Activated naive CD8-positive, alpha-beta T cell (primary cell): ENCODE data around the gene AGTRAP.
A peak's percentile ranks its signal among the peaks of the same experiment; 100 is the strongest.

ENCODE experiments used
- H3K27ac Mint-ChIP-seq: one replicate; pipeline ENCODE4 v1.8.0; 2021; ENCODE audit warnings: mixed read lengths
- H3K27me3 Mint-ChIP-seq: one replicate; pipeline ENCODE4 v1.8.0; 2021; ENCODE audit warnings: mixed read lengths
- H3K36me3 Mint-ChIP-seq: one replicate; pipeline ENCODE4 v1.8.0; 2021; ENCODE audit warnings: mixed read lengths
- H3K4me1 Mint-ChIP-seq: one replicate; pipeline ENCODE4 v1.8.0; 2021; ENCODE audit warnings: low read depth, mixed read lengths
- H3K4me3 Mint-ChIP-seq: one replicate; pipeline ENCODE4 v1.8.0; 2021; ENCODE audit warnings: mild to moderate bottlenecking, mixed read lengths
- H3K9me3 Mint-ChIP-seq: one replicate; pipeline ENCODE4 v1.8.0; 2021; ENCODE audit warnings: low read depth, mixed read lengths

The AGTRAP gene

GRCh38 chr1:11735854-11736745 is at the start of gene AGTRAP:
TSS of gene AGTRAP (plus strand) at chr1:11736136. CDS start at chr1:11736209, 73 bp downstream.
- Mint-ChIP-seq H3K27ac (peak within 1 kb of the TSS; percentile 81), H3K27me3 (no peaks in the 10 kb centered on the region), H3K4me1 (peaks cover 67% of the 10 kb centered on the region), H3K36me3 (no peaks in the 10 kb centered on the region), H3K4me3 (peak within 1 kb of the TSS; percentile 92), H3K9me3 (no peaks in the 10 kb centered on the region)

- Mint-ChIP-seq H3K4me1 (peaks cover 21% of the 10 kb centered on the region), H3K27ac (no peak overlapping the region), H3K27me3 (peaks cover 16% of the 10 kb centered on the region), H3K9me3 (no peaks in the 10 kb centered on the region), H3K36me3 (no peaks in the 10 kb centered on the region), H3K4me3 (no peak overlapping the region)
Observed at GRCh38 chr1:11688506-11688905, 47.4 kb upstream of the AGTRAP start.

- H3K27ac Mint-ChIP-seq = no peak overlapping the region
- no peaks in the 10 kb centered on the region for H3K36me3 Mint-ChIP-seq
- peak overlapping the region; percentile 78 for H3K4me3 Mint-ChIP-seq
- peaks cover 27% of the 10 kb centered on the region for H3K4me1 Mint-ChIP-seq
- no peaks in the 10 kb centered on the region for H3K9me3 Mint-ChIP-seq
- peaks cover 16% of the 10 kb centered on the region for H3K27me3 Mint-ChIP-seq
Observed at GRCh38 chr1:11690397-11691301, 45.3 kb upstream of the AGTRAP start.

- H3K27me3 Mint-ChIP-seq = peaks cover 16% of the 10 kb centered on the region
- H3K27ac Mint-ChIP-seq = no peak within 1 kb of the TSS
- no peaks in the 10 kb centered on the region for H3K36me3 Mint-ChIP-seq
- no peaks in the 10 kb centered on the region for H3K9me3 Mint-ChIP-seq
- peaks cover 27% of the 10 kb centered on the region for H3K4me1 Mint-ChIP-seq
- peak within 1 kb of the TSS; percentile 81 for H3K4me3 Mint-ChIP-seq
Observed at GRCh38 chr1:11691302-11691914, 44.5 kb upstream of the AGTRAP start, which contains the start of gene DRAXIN. TSS of gene DRAXIN (plus strand) at chr1:11691710. CDS start at chr1:11706259, 14,549 bp downstream.

- Mint-ChIP-seq H3K4me3 (peak overlapping the region; percentile 81), H3K36me3 (no peaks in the 10 kb centered on the region), H3K4me1 (peaks cover 27% of the 10 kb centered on the region), H3K27me3 (peaks cover 16% of the 10 kb centered on the region), H3K27ac (no peak overlapping the region), H3K9me3 (no peaks in the 10 kb centered on the region)
Observed at GRCh38 chr1:11691928-11692711, 43.8 kb upstream of the AGTRAP start.

- Mint-ChIP-seq H3K27me3 (peaks cover 13% of the 10 kb centered on the region), H3K4me3 (peak overlapping the region; percentile 81), H3K9me3 (no peaks in the 10 kb centered on the region), H3K36me3 (no peaks in the 10 kb centered on the region), H3K4me1 (peaks cover 27% of the 10 kb centered on the region), H3K27ac (no peak overlapping the region)
Observed at GRCh38 chr1:11693024-11693590, 42.8 kb upstream of the AGTRAP start.

GRCh38 chr1:11693917-11694316 is 42.0 kb upstream of the AGTRAP start:
- Mint-ChIP-seq H3K27ac (no peak overlapping the region), H3K9me3 (no peaks in the 10 kb centered on the region), H3K27me3 (peaks cover 11% of the 10 kb centered on the region), H3K36me3 (no peaks in the 10 kb centered on the region), H3K4me3 (no peak overlapping the region), H3K4me1 (peaks cover 27% of the 10 kb centered on the region)

- Mint-ChIP-seq H3K4me1 (peaks cover 18% of the 10 kb centered on the region), H3K27ac (no peak overlapping the region), H3K27me3 (peaks cover 4% of the 10 kb centered on the region), H3K4me3 (no peak overlapping the region), H3K36me3 (no peaks in the 10 kb centered on the region), H3K9me3 (no peaks in the 10 kb centered on the region)
Observed at GRCh38 chr1:11695861-11696260, 40.1 kb upstream of the AGTRAP start.

GRCh38 chr1:11697188-11697892 is 38.6 kb upstream of the AGTRAP start:
- Mint-ChIP-seq H3K4me3 (no peak overlapping the region), H3K9me3 (no peaks in the 10 kb centered on the region), H3K27ac (no peak overlapping the region), H3K4me1 (peaks cover 16% of the 10 kb centered on the region), H3K27me3 (peaks cover 4% of the 10 kb centered on the region), H3K36me3 (no peaks in the 10 kb centered on the region)

- peaks cover 11% of the 10 kb centered on the region for H3K4me1 Mint-ChIP-seq
- no peaks in the 10 kb centered on the region for H3K36me3 Mint-ChIP-seq
- no peaks in the 10 kb centered on the region for H3K9me3 Mint-ChIP-seq
- H3K27me3 Mint-ChIP-seq = peaks cover 4% of the 10 kb centered on the region
- no peak overlapping the region for H3K27ac Mint-ChIP-seq
- no peak overlapping the region for H3K4me3 Mint-ChIP-seq
Observed at GRCh38 chr1:11697893-11698210, 38.1 kb upstream of the AGTRAP start.

GRCh38 chr1:11700601-11701467 is 35.1 kb upstream of the AGTRAP start:
- Mint-ChIP-seq H3K27me3 (peaks cover 7% of the 10 kb centered on the region), H3K27ac (no peak overlapping the region), H3K4me1 (peaks cover 2% of the 10 kb centered on the region), H3K4me3 (no peak overlapping the region), H3K9me3 (no peaks in the 10 kb centered on the region), H3K36me3 (no peaks in the 10 kb centered on the region)

GRCh38 chr1:11701551-11701961 is 34.4 kb upstream of the AGTRAP start:
- no peaks in the 10 kb centered on the region for H3K9me3 Mint-ChIP-seq
- H3K4me3 Mint-ChIP-seq = no peak overlapping the region
- no peak overlapping the region for H3K27ac Mint-ChIP-seq
- no peaks in the 10 kb centered on the region for H3K36me3 Mint-ChIP-seq
- H3K4me1 Mint-ChIP-seq = peaks cover 2% of the 10 kb centered on the region
- H3K27me3 Mint-ChIP-seq = peaks cover 7% of the 10 kb centered on the region
